Left renal pelvis (tissue), 4 donors: ENCODE results near the gene MSMP. TPM values are rescaled to one million over a fixed set of nuclear protein-coding genes. Genes with fewer than 3 reads are reported as not detected.

Experiments
- DNase-seq, 4 donors: peaks; one replicate each; pipeline ENCODE4 v3.0.0-alpha.2; 2013; ENCODE audit warnings: low read depth in 4 of 4, low spot score in 3 of 4
- polyA plus RNA-seq, 4 donors: library from polyadenylated mRNA; unstranded; fragments of 120-200 nt; gene quantifications; one replicate each; pipeline ENCODE4 v1.2.1, GENCODE V29; 2013; ENCODE audit not compliant: insufficient read length in 4 of 4

The MSMP gene
- polyA plus RNA-seq, 4 donors = not detected

DNA sequence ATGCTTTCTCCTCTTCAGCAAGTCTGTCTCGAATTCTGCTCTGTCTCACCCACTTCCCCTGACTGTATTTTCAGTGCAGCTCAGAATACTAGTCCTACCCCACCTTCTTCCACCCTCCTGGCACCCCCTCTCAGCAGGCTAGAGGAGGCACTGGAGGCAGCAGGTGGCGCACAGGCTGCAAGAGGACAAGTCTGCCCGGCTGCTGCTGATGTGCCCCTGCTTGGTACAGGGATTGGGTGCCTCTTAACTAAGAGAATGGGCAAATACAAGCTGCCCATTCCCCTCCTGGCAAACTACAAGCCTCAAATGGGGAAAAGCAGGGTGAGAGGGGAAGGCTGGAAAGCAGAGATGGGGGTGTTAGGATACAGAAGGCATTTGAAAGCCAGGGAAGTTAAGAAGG is 27.1 kb downstream of the MSMP start:
- DNase-seq = no peak

GRCh38 chr9:35725362-35725761 is 28.7 kb downstream of the MSMP start:
- no peak for DNase-seq

GRCh38 chr9:35723908-35724307 is 30.2 kb downstream of the MSMP start:
- no peak for DNase-seq

- no peak for DNase-seq
These were observed 30.6 kb downstream of the MSMP start for GRCh38 chr9:35723426-35723825.

DNA sequence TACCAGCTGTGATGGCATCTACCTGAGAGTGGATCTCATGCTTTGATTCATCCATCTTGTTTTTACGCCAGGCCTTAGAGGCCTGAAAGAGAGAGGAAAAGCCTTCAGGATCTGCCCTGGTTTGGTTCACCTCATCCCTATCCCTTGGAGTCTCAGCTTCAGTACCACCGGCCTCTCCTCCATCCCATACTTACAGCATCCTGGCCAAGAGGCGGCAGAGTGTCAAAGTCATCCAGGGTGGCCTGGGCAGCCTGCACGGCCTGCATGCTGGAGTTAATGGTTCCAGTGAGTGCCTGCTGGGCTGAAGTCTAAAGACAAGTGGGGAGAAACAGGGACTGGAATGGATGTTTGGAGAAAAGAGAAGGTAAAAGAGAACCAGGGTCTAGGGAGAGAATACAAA is 34.5 kb downstream of the MSMP start:
- DNase-seq = no peak

DNA sequence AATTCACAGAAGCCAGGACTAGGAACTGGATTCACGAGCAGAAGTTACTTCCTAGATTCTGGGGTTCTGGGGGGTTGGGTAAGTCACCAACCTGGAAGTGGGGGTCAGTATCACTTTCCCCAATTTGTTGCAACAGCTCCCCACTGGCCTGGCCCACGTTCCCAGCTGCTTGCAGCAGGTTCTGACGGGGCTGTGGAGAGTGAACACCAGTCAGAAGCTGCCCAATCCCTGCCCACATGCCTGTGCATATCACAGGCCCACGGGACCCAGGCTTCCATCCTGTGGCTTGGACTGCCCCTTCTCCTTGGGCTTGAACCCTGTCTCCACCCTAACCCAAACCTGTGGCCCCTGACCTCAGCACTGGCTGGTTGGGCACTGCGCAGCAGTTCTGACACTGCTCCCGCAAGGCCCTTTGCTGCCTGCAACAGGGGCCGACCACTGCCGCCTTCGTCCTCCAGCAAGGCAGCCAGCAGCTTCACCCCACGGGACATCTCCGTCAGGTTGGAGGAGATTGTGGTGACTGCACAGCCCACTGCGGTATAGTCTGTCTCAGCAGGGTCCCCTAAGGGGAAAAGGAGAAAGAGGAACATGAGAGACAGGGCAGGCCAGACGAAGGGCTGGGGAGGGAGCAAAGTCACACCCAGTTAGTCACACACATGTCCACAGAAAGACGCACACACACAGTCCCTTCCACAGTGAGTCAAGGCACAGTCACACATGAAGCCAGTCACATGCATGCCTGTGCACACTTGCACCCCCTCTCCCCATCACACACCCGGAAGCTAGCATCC is 35.2 kb downstream of the MSMP start:
- DNase-seq = no peak

DNA sequence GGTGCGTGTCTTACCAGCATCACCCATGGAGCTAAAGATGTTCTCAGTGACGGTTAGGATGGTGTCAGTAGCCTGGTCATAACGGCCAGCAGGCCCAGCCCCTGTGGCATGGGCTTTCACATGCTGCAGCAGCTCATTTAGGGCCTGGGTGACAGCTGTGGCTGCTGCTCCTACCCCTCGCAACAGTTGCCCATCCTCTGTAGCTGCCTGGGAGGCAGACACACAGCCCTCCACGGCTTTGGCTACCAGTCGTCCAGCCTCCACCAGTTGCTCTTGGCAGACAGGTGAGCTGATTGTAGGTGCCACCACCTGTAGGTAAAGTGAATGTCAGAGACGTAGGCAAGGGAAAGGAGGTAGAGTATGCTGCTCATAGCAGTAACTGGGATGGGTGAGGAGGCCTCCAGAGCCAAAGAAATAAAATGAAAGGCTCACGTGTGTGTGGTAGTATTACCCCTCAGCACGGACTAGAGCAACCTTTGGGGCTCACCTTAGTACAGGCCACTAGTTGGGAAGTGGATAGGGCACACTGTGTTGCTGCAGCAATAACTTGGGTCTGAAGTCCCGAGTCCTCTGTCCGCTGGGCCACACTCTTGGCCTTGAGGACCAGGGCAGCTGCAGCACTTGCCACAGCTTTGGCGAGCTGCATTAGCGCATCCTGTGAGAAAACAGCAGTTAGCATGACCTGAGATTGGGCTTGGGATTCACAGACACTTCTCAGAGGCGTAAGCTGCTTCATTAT is 36.8 kb downstream of the MSMP start:
- DNase-seq = no peak

DNA sequence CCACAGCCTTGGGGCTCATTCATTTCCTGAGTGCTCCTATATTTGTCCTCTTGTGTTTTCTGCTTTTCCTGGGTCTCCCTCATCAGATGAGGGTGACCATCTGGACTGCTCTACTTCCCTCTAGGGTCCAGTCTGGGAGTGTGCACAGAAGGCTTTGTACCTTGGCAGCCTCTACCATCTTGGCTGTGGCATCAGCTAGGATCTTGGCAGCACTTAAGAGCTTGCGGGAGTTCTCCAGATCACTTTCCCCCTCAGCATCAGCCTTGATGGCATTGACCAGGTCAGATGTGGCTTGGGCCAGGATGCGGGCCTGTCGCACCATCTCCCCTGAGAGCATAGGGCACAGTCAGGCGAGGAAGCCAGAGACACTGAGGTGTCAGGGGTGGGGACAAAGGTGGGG is 37.8 kb downstream of the MSMP start:
- DNase-seq = no peak

DNA sequence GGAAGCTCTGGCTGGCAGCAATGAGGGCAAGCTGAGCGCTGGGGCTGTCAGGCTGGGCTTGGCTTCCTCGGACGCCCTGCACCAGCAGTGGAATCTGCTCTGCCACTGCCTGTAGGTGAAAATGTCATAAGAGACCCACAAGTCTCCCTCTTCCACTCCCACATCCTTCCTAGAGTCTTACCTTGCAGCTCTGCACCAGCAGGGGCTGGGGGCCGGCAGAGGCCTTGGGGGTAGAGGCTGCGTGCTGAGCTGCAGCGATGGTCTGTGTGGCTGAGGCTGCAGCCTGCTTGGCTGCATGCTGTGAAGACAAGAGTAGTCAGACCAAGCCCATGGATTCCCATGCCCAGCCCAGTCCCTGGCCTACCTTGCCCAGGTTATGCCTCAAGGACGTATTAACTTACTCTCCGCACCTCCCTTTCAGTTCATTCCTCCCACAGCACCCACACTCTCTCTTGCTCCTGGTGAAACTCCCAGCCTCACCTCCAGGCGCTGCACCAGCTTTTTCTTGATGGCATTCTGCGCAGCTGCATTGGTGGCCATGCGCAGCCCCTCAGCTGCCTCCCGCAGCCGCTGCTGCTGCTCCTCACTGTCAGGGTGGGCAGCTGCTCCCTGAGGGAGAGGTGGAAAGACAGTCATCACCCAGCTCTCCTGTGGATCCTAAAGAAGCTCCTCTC is 39.4 kb downstream of the MSMP start:
- DNase-seq = no peak

DNA sequence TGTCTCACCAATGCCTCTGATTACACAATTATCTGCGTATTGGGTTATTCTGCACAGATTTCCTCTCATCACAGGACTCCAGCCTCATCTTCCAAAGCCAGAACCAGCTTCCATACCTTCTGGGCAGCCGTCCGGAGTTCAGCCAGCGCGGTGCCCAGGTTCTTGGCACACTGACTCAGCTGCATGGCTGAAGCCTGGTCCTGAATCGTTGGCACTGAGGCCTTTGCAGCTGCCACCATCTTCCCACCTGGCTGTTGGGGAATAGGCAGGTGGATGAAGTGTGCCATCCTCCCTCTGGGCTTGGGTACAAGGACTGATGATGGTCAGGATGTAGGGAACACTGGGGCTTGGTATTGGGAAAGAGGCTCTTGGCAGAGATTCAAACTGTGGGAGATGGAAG is 40.0 kb downstream of the MSMP start:
- DNase-seq = no peak

GRCh38 chr9:35713578-35713977 is 40.5 kb downstream of the MSMP start:
- no peak for DNase-seq

DNA sequence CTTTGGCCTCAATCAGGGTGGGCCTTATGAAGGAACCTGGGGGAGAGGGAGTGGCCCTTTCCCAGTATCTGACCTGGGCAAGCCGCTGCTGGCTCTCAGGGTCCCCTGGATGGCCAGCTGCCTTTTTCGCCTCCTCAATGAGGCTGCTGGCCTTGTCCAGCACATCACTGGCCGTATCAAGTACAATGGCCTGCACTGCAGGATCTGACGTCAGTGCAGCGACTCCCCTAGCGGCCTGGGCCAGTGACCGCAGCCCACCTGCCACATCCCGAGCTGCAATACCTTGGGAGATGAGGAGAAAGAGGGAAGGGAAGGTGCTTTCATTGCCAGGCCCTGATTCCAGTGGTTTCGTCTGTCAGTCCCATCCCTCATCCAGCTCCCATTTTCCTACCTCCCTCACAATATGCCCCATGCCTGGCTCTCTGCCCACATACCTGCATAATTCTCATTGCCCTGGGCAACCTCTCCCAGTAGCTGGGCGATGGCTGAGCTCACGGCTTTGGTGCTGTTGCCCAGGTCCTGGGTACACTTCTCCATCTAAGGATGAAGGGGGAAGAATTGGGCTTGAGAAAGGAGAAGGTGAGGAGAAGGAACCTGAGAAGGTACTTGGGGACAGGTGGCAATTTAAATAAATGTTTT is 41.2 kb downstream of the MSMP start:
- no peak for DNase-seq

GRCh38 chr9:35711501-35712428 is 42.3 kb downstream of the MSMP start:
- no peak for DNase-seq

DNA sequence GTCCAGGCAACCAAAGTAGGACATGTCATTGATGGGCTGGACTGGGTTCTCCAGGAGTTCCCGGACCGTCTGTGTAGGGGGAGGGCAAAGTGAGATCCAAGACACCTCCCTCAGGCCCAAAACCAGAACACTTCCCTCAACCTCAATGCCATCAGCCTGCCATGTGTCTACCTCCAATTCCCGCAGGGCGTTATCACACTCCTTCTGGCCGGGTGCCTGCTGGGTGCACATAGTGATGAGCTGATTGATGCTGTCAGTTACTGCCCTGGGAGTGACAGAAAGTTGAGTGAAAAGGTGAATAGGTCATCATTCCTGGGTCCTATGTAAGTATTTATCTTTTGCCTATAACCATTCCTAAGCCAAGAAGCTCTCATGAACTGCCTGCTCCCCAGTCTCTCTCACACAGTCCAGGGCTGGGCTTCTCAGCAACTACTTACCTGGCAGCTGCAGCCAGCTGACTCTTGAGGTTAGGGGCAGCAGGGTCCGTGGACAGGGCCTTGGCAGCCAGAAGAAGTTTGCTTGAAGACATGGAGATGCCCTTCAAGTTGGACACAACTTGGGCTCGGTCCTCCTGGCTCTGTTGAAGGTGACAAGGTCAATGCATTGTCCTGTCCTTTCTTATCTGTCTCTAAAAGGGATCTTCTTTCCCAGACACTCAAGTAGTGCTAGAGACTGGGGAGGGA is 43.1 kb downstream of the MSMP start:
- DNase-seq = no peak

DNA sequence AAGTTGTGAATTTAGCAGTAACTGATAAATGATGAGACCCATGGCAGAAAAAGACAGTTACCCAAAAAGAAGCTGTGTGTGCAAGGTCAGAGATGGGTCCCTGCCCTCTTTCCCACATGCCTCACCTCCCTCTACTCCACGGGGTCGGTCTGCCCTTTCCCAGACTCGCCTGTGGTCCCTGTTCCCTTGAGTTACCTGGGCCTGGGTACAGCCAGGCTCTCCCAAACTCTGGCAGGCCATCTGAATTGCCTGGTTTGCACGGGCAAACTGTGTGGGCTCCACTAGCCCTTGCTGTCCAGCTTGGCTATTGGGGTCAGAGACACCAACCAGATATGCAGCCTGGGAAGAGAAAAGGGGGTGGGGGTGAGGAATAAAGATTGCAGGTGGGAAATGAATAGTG is 45.9 kb downstream of the MSMP start:
- no peak for DNase-seq

DNA sequence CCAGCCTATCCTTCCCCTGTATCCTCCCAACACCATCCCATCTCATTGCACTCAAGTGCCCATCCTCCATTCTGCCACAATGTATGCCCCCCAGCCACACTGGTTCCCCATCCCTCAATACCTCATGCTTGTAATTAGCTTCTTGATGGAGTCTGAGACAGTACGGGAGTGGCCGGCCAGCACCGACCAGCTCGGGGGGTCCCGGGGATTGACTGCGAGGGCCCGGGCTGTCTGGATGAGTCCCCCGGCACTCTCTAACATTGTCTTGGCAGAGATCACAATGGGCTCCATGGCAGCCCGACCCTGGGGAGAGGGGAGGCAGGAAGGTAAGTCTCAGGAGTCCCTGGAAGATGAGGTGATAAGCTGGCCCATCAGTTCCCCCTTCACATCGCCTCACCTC is 47.1 kb downstream of the MSMP start:
- no peak for DNase-seq

- DNase-seq = no peak
These were observed 48.1 kb downstream of the MSMP start for GRCh38 chr9:35705836-35706430.

GRCh38 chr9:35705372-35705771 is 48.7 kb downstream of the MSMP start:
- DNase-seq = no peak
